Esophagus squamous epithelium (tissue), 4 donors: ENCODE measurements around the gene TMEM235.

Source experiments
- CTCF ChIP-seq, 6 experiments: fragments of 450-650 bp in 4 of 6; fragments of 200-600 bp in 2 of 6; sonication (generic) in 2 of 6; IDR thresholded peaks; one replicate each; pipeline ENCODE4 v1.5.1; 2016 to 2019; ENCODE audit warnings: antibody characterized with exemption in 6 of 6, mild to moderate bottlenecking in 4 of 6, moderate library complexity in 4 of 6
- POLR2A ChIP-seq, 4 donors: fragments of 450-650 bp; IDR thresholded peaks; one replicate each; pipeline ENCODE4 v1.6.1; 2017; ENCODE audit warnings: antibody characterized with exemption in 4 of 4, mild to moderate bottlenecking in 4 of 4, moderate library complexity in 3 of 4

GRCh38 chr17:78264590-78264989, 33.2 kb downstream of the TMEM235 start:
- TF ChIP-seq CTCF (IDR thresholded peaks at IDR 0.05) (no peak), POLR2A (IDR thresholded peaks at IDR 0.05) (no peak)
